SU-DHL-6 (cell line): ENCODE results near the gene EPHB1.

Source experiments
- EZH2phosphoT487 ChIP-seq: fragments of 200-600 bp; sonication (generic), shearing (Covaris generic); conservative IDR thresholded peaks from 2 replicates; pipeline ENCODE4 v1.6.1; 2018; ENCODE audit warnings: mild to moderate bottlenecking, antibody characterized with exemption, low read length, moderate library complexity, mixed read lengths
- TF ChIP-seq, protein P1 (sequence below): fragments of 200-600 bp; sonication (generic); IDR thresholded peaks from one replicate; pipeline ENCODE4 v1.5.1; 2017; ENCODE audit warnings: antibody characterized with exemption, mild to moderate bottlenecking, low read length, moderate library complexity; ENCODE audit not compliant: insufficient read depth, poor library complexity, severe bottlenecking

DNA sequence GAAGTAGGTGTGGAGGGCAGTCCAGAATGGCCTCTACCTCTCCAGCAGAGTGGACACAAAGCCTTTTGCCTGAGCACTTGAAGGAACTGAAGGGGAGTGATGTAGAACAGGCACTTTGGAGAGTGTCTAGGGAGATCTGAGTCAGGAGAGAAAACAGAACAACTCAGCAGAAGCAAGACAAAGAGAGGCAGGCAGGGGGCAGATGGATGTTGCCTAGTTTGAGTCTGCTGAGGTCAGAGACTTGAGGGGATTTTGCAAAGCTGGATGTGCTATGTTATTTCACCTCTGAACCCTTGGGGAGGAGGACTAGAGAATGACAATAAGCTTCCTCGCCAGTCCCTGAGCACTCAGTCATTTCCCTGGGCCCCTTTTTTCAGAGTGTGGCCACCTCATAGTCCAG, 366.4 kb downstream of the EPHB1 start:
- TF ChIP-seq, protein P1, sequence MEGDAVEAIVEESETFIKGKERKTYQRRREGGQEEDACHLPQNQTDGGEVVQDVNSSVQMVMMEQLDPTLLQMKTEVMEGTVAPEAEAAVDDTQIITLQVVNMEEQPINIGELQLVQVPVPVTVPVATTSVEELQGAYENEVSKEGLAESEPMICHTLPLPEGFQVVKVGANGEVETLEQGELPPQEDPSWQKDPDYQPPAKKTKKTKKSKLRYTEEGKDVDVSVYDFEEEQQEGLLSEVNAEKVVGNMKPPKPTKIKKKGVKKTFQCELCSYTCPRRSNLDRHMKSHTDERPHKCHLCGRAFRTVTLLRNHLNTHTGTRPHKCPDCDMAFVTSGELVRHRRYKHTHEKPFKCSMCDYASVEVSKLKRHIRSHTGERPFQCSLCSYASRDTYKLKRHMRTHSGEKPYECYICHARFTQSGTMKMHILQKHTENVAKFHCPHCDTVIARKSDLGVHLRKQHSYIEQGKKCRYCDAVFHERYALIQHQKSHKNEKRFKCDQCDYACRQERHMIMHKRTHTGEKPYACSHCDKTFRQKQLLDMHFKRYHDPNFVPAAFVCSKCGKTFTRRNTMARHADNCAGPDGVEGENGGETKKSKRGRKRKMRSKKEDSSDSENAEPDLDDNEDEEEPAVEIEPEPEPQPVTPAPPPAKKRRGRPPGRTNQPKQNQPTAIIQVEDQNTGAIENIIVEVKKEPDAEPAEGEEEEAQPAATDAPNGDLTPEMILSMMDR: no peak
- TF ChIP-seq EZH2phosphoT487: no peak
